Limb (tissue), 2 donors: Measurements from ENCODE around the gene CNTLN.
"Not testable (repeated sequence)": the region's sequence is repeated elsewhere in the genome, so short reads cannot be mapped to it uniquely, and the experiment has no call there.

Experiments used
- DNase-seq, 2 donors: peaks; one replicate each; pipeline ENCODE4 v3.0.0-alpha.2; 2016; ENCODE audit errors: extremely low spot score in 2 of 2

CNTLN gene

GRCh38 chr9:17509151-17509550 lies 374.3 kb downstream of the CNTLN start:
- DNase-seq: no peak

GRCh38 chr9:17509701-17510100 lies 374.9 kb downstream of the CNTLN start:
- DNase-seq: no peak

- DNase-seq: no peak
These were observed 384.9 kb downstream of the CNTLN start for GRCh38 chr9:17519761-17520160.

- DNase-seq: no peak
These were observed 385.6 kb downstream of the CNTLN start for GRCh38 chr9:17520268-17521064.

- no peak for DNase-seq
These were observed 386.4 kb downstream of the CNTLN start for GRCh38 chr9:17521100-17521855.

GRCh38 chr9:17526726-17527125 lies 391.9 kb downstream of the CNTLN start:
- DNase-seq: not testable (repeated sequence)

- peak in 1 of 2 donors; percentile 43 for DNase-seq
These were observed 394.0 kb downstream of the CNTLN start for GRCh38 chr9:17528859-17529258.

GRCh38 chr9:17531642-17532254 lies 396.9 kb downstream of the CNTLN start:
- peak; percentile 26 to 73 for DNase-seq

- no peak for DNase-seq
These were observed 397.6 kb downstream of the CNTLN start for GRCh38 chr9:17532461-17532860.

GRCh38 chr9:17535176-17535575 lies 400.3 kb downstream of the CNTLN start:
- no peak for DNase-seq

- no peak for DNase-seq
These were observed 401.2 kb downstream of the CNTLN start for GRCh38 chr9:17536027-17536426.

GRCh38 chr9:17551023-17551422 lies 416.2 kb downstream of the CNTLN start:
- no peak for DNase-seq
